Measurements from ENCODE around the gene ARIH2. TPM values are rescaled to one million over a fixed set of nuclear protein-coding genes. Genes with fewer than 3 reads are reported as not detected.

Gene ARIH2
- polyA plus RNA-seq, 1 donor (not counting 4 experiments of a cell fraction or from before 2014, with no cell fraction given), result 66.7 TPM

DNA sequence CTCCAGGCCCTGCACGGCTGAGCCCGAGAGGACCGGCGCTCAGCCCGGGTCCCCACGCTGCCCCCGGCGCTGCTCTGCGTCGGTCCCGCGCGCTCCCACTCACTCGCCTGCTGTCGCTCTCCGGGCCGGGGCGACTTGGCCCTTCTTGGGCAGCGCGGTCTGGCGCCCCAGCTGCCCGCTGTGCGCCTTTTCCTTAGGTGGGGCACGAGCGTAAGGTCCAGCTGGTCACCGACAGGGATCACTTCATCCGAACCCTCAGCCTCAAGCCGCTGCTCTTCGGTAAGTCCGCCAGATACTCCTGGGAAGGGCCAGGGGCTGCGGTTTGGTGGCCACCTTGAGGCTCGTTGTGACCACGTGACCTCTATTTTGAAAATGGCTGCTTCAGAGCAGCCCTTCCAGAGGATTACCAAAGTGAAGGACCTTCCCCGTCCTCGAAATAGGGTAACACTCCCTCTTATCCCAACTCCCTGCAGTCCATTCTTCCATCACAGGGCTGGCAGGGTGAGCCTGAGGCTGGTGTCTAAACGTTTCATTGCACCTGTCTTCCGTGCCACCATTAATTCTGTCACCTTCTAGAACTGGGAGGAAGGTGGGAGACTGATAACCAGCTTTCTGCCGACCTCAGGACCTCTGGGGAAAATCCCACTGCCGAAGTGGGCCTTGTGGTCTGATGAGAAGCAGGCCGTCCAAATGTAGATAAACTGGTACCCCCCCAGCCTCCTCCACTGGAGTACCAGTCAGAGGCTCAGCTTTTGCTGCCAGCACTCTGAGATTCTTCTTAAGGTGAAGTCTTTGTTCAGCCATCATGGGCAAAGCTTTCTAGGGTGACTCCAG, 72.2 kb downstream of the ARIH2 start:
- Histone ChIP-seq H3K27me3 (ENCODE audit: control insufficient read depth, extremely low read depth, insufficient read depth, low read length) (no peaks in the 10 kb centered on the region), H3K9ac (ENCODE audit: control insufficient read depth, extremely low read depth, insufficient read depth, low read length) (no peak overlapping the region), H3K36me3 (ENCODE audit: control insufficient read depth in 2 of 2, extremely low read depth in 1 of 2, insufficient read depth in 2 of 2, low read length in 2 of 2) (no peaks in the 10 kb centered on the region), H3K9me1 (ENCODE audit: control insufficient read depth, extremely low read depth, insufficient read depth, low read length) (no peaks in the 10 kb centered on the region), H3K79me2 (ENCODE audit: control insufficient read depth, insufficient read depth, low read length) (no peaks in the 10 kb centered on the region), H2AFZ (ENCODE audit: control insufficient read depth, low read length) (no peak overlapping the region), H4K20me1 (ENCODE audit: control insufficient read depth, extremely low read depth, insufficient read depth, low read length) (no peaks in the 10 kb centered on the region), H3K27ac (ENCODE audit: control insufficient read depth, insufficient read depth, low read length) (no peak overlapping the region), H3K4me3 (ENCODE audit: control insufficient read depth in 2 of 3, extremely low read depth in 1 of 3, insufficient read depth in 2 of 3, low read depth in 1 of 3, low read length in 3 of 3) (peak overlapping the region; percentile 30 to 77 (median 73)), H3K4me1 (ENCODE audit: control insufficient read depth, extremely low read depth, insufficient read depth, low read length) (peaks cover 15% of the 10 kb centered on the region), H3K4me2 (ENCODE audit: control insufficient read depth, extremely low read depth, insufficient read depth, low read depth, low read length) (peak overlapping the region; percentile 93), H3K9me3 (ENCODE audit: control insufficient read depth, low read depth, low read length) (no peaks in the 10 kb centered on the region)
- FAIRE-seq (no peak), DNase-seq (ENCODE audit: low read depth, low spot score) (no peak)
- TF ChIP-seq, protein P1, sequence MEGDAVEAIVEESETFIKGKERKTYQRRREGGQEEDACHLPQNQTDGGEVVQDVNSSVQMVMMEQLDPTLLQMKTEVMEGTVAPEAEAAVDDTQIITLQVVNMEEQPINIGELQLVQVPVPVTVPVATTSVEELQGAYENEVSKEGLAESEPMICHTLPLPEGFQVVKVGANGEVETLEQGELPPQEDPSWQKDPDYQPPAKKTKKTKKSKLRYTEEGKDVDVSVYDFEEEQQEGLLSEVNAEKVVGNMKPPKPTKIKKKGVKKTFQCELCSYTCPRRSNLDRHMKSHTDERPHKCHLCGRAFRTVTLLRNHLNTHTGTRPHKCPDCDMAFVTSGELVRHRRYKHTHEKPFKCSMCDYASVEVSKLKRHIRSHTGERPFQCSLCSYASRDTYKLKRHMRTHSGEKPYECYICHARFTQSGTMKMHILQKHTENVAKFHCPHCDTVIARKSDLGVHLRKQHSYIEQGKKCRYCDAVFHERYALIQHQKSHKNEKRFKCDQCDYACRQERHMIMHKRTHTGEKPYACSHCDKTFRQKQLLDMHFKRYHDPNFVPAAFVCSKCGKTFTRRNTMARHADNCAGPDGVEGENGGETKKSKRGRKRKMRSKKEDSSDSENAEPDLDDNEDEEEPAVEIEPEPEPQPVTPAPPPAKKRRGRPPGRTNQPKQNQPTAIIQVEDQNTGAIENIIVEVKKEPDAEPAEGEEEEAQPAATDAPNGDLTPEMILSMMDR (optimal IDR thresholded peaks at IDR 0.05 in 1 of 3, IDR thresholded peaks at IDR 0.05 in 1 of 3, conservative IDR thresholded peaks at IDR 0.05 in 1 of 3; ENCODE audit: extremely low read depth in 1 of 3, insufficient read depth in 2 of 3, low read length in 3 of 3), result no peak
- no peak for TF ChIP-seq EZH2 (IDR thresholded peaks at IDR 0.05; ENCODE audit: low read length)
- dilution Hi-C loops (cut with MboI; ENCODE audit: extremely low pct_ligation_motif_present, low sequenced_read_pairs), result no loop called here

DNA sequence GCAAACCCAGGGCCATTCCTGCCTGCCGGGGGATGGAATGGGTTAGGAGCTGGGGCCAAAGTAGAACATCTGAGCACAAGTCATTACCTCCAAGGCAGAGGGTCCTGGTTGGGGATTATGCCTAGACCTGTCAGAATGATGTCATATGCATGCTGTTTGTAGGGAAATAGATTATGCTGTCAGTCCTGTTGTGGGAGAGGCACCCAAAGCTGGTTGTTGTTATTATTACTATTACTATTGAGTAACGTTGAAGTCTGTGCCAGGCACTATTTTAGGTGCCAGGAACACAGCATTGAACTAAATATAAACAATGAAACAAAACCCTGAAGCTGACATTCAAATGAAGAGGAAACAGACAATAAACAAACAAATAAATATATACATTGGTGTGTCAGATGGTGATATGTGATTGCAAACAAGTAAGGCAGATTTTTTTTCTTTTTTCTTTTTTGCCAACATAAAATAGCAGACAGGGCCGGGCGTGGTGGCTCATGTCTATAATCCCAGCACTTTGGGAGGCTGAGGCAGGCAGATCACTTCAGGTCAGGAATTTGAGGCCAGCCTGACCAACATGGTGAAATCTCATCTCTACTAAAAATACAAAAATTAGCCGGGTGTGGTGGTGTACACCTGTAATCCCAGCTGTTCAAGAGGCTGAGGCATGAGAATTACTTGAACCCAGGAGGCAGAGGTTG, 73.4 kb downstream of the ARIH2 start:
- dilution Hi-C loops (cut with MboI; ENCODE audit: extremely low pct_ligation_motif_present, low sequenced_read_pairs), result no loop called here
- no peak overlapping the region for H2AFZ ChIP-seq (ENCODE audit: control insufficient read depth, low read length)
- FAIRE-seq (no peak), DNase-seq (ENCODE audit: low read depth, low spot score) (no peak)
- TF ChIP-seq, protein P1 (optimal IDR thresholded peaks at IDR 0.05 in 1 of 3, IDR thresholded peaks at IDR 0.05 in 1 of 3, conservative IDR thresholded peaks at IDR 0.05 in 1 of 3; ENCODE audit: extremely low read depth in 1 of 3, insufficient read depth in 2 of 3, low read length in 3 of 3), result no peak
- no peak for TF ChIP-seq EZH2 (IDR thresholded peaks at IDR 0.05; ENCODE audit: low read length)
- H3K9ac ChIP-seq (ENCODE audit: control insufficient read depth, extremely low read depth, insufficient read depth, low read length), result no peak overlapping the region
- no peaks in the 10 kb centered on the region for H3K36me3 ChIP-seq (ENCODE audit: control insufficient read depth in 2 of 2, extremely low read depth in 1 of 2, insufficient read depth in 2 of 2, low read length in 2 of 2)
- H3K4me2 ChIP-seq (ENCODE audit: control insufficient read depth, extremely low read depth, insufficient read depth, low read depth, low read length), result no peak overlapping the region
- no peaks in the 10 kb centered on the region for H3K9me3 ChIP-seq (ENCODE audit: control insufficient read depth, low read depth, low read length)
- no peaks in the 10 kb centered on the region for H3K27me3 ChIP-seq (ENCODE audit: control insufficient read depth, extremely low read depth, insufficient read depth, low read length)
- H3K9me1 ChIP-seq (ENCODE audit: control insufficient read depth, extremely low read depth, insufficient read depth, low read length), result no peaks in the 10 kb centered on the region
- peaks cover 15% of the 10 kb centered on the region for H3K4me1 ChIP-seq (ENCODE audit: control insufficient read depth, extremely low read depth, insufficient read depth, low read length)
- H4K20me1 ChIP-seq (ENCODE audit: control insufficient read depth, extremely low read depth, insufficient read depth, low read length), result no peaks in the 10 kb centered on the region
- no peak overlapping the region for H3K27ac ChIP-seq (ENCODE audit: control insufficient read depth, insufficient read depth, low read length)
- no peaks in the 10 kb centered on the region for H3K79me2 ChIP-seq (ENCODE audit: control insufficient read depth, insufficient read depth, low read length)
- H3K4me3 ChIP-seq (ENCODE audit: control insufficient read depth in 2 of 3, extremely low read depth in 1 of 3, insufficient read depth in 2 of 3, low read depth in 1 of 3, low read length in 3 of 3), result no peak overlapping the region

All from keratinocyte (primary cell).